ENCODE data around the gene LTBR.
"Not testable (repeated sequence)": the region's sequence is repeated elsewhere in the genome, so short reads cannot be mapped to it uniquely, and the experiment has no call there.

The LTBR gene

GRCh38 chr12:6427796-6428195 is 43.8 kb downstream of the LTBR start:
- DNase-seq, result not testable (repeated sequence)

- no peak for DNase-seq
These were observed 44.4 kb downstream of the LTBR start for GRCh38 chr12:6428326-6428725.

GRCh38 chr12:6430124-6430989 is 46.4 kb downstream of the LTBR start:
- DNase-seq, result peak; percentile 45

- peak; percentile 36 for DNase-seq
These were observed 49.0 kb downstream of the LTBR start for GRCh38 chr12:6432991-6433390.

GRCh38 chr12:6434205-6435140 is 50.5 kb downstream of the LTBR start:
- DNase-seq, result peak; percentile 42

GRCh38 chr12:6435961-6436715 is 52.2 kb downstream of the LTBR start:
- DNase-seq, result no peak

GRCh38 chr12:6437586-6437985 is 53.6 kb downstream of the LTBR start:
- DNase-seq, result no peak

GRCh38 chr12:6438345-6438744 is 54.4 kb downstream of the LTBR start:
- DNase-seq, result no peak

- DNase-seq, result no peak
These were observed 56.4 kb downstream of the LTBR start for GRCh38 chr12:6440391-6440790.

Data from CD4-positive, alpha-beta T cell treated with Interleukin-4 for 4 hours (primary cell).